Heart left ventricle (tissue), 16 donors: ENCODE data around the gene ZP1. TPM values are rescaled to one million over a fixed set of nuclear protein-coding genes. Genes with fewer than 3 reads are reported as not detected.
A peak's percentile ranks its signal among the peaks of the same experiment; 100 is the strongest.

Experiments used
- ATAC-seq, 4 donors: fragments of 200-7000 bp; cut with Tn5 transposase; one replicate each; pipeline ENCODE4 v1.9.1; 2020 to 2022; ENCODE audit warnings: moderate library complexity in 4 of 4, mild to moderate bottlenecking in 3 of 4, moderate number of reproducible peaks in 1 of 4
- DNase-seq, 5 donors: peaks; one replicate each; pipeline ENCODE4 v3.0.0-alpha.2; 2020
- H3K27ac ChIP-seq, 12 donors: fragments of 200-600 bp; sonication (generic) in 4 of 12; one replicate each; pipeline versions ENCODE4 v1.5.0 to v1.8.0; 2016 to 2022; ENCODE audit warnings: mild to moderate bottlenecking in 2 of 12
- H3K27me3 ChIP-seq, 9 donors: fragments of 200-600 bp; sonication (generic) in 2 of 9; one replicate each; pipeline versions ENCODE4 v1.5.1 to v1.8.0; 2016 to 2022; ENCODE audit warnings: mild to moderate bottlenecking in 3 of 9
- H3K36me3 ChIP-seq, 9 donors: fragments of 200-600 bp; sonication (generic) in 2 of 9; one replicate each; pipeline versions ENCODE4 v1.5.0 to v1.8.0; 2018 to 2022; ENCODE audit warnings: mild to moderate bottlenecking in 2 of 9
- H3K4me1 ChIP-seq, 12 donors: fragments of 200-600 bp; sonication (generic) in 4 of 12; one replicate each; pipeline versions ENCODE4 v1.5.0 to v1.8.0; 2016 to 2022; ENCODE audit warnings: mild to moderate bottlenecking in 3 of 12
- H3K4me3 ChIP-seq, 12 donors: fragments of 200-600 bp; sonication (generic) in 4 of 12; one replicate each; pipeline versions ENCODE4 v1.5.0 to v1.8.0; 2017 to 2022; ENCODE audit warnings: mild to moderate bottlenecking in 9 of 12, moderate library complexity in 4 of 12
- H3K9me3 ChIP-seq, 12 donors: fragments of 200-600 bp; sonication (generic) in 4 of 12; one replicate each; pipeline versions ENCODE4 v1.5.0 to v1.8.0; 2016 to 2022; ENCODE audit warnings: mild to moderate bottlenecking in 1 of 12
- CTCF ChIP-seq, 12 donors: fragments of 200-600 bp; sonication (generic) in 4 of 12; IDR thresholded peaks; one replicate each; pipeline versions ENCODE4 v1.5.0 to v1.8.0; 2018 to 2022; ENCODE audit warnings: antibody characterized with exemption in 12 of 12, mild to moderate bottlenecking in 5 of 12
- POLR2A ChIP-seq, 2 donors: fragments of 450-650 bp; IDR thresholded peaks; one replicate each; pipeline ENCODE4 v1.6.1; 2017; ENCODE audit warnings: antibody characterized with exemption in 2 of 2, mild to moderate bottlenecking in 2 of 2, moderate library complexity in 2 of 2
- WGBS, 4 donors: extraction: QIAGEN DNeasy Blood & Tissue Kit in 2 of 4; methylation state at CpG; one replicate each; pipeline versions ENCODE4 v1.1.5 to v1.1.7; 2013 to 2018; 5-methylcytosine and 5-hydroxymethylcytosine counted together
- intact Hi-C, 10 donors: fragments of 100-400 bp; cut with DNase I; formaldehyde crosslinking; loops; one replicate each; pipeline versions ENCODE4 v1.11.1 to v1.14.2; 2022
- polyA plus RNA-seq, 2 donors: library from polyadenylated mRNA; stranded (reverse); fragments of 200-250 nt; gene quantifications; one replicate each; pipeline ENCODE4 v1.2.3, GENCODE V29; 2013
- total RNA-seq, 9 donors: library from RNA; depleted of rRNA in 2 of 9; stranded (reverse); fragments of >200 nt in 2 of 9; fragmentation: NEBNext Ultra II Directional in 3 of 9; extraction: Animal tissue kit (Norgen Biotek cat#: 25700) in 3 of 9; gene quantifications; one replicate each; pipeline versions ENCODE4 v1.1.0 to v1.2.4, GENCODE V29; 2016 to 2023
- donor health status: ischemic (EF 13 %, LVEDD 7.1; RV severe dilation, severe dysfunction).
- donor health status: healthy with polysubstance abuse.
- donor health status: DM: no; HTN: yes; CAD: no.
- donor health status: DM: no; HTN: no; CAD: no.
- donor health status: ischemic (EF 25% LVEDD 6.9; RV normal size, moderate dysfunction).
- donor health status: ischemic (EF 25% LVEDD 5.7; RV mildly dilated, moderate dysfunction).
- donor health status: healthy.
- donor health status: DM: yes; HTN: yes; CAD: no.
- donor health status: ischemic (EF 35%, LVEDD 5.7; RV mildly dilated, moderate dysfunction).
- donor health status: nonischemic (EF 11% LVEDD 7.7; RV severe dilation, severe dysfunction).
- donor health status: DM: yes; HTN: yes; CAD: no.
- donor health status: PGD.
- donor health status: ischemic (EF 29% LVEDD 5.4; RV normal size, mild dysfunction).
- donor health status: nonischemic (EF 23%, LVEDD 6.1; RV moderate dilation, normal function).

The ZP1 gene
- total and polyA plus RNA-seq, 11 donors: 0.15 to 0.95 (median 0.32) TPM; not detected in 7

- Histone ChIP-seq H3K27ac (peak overlapping the region in 1 of 12 donors; percentile 32), H3K27me3 (no peaks in the 10 kb centered on the region), H3K9me3 (no peaks in the 10 kb centered on the region), H3K36me3 (peaks cover 0 to 58% (median 49%) of the 10 kb centered on the region in 9 donors), H3K4me1 (peaks cover 0 to 17% (median 5%) of the 10 kb centered on the region in 12 donors), H3K4me3 (no peak overlapping the region)
- ATAC-seq (no peak), DNase-seq (no peak)
- intact Hi-C loops: no loop called here
- no peak for TF ChIP-seq POLR2A (IDR thresholded peaks at IDR 0.05)
- 79 to 88% (median 81%) methylated on average over 6 to 10 of the region's 10 CpGs for WGBS, 4 donors
Observed at GRCh38 chr11:60848714-60849151, 18.6 kb upstream of the ZP1 start.

GRCh38 chr11:60849641-60850520, 17.5 kb upstream of the ZP1 start:
- H3K27ac ChIP-seq: no peak overlapping the region
- ATAC-seq (no peak), DNase-seq (no peak)
- TF ChIP-seq CTCF (IDR thresholded peaks at IDR 0.05): no peak
- H3K4me1 ChIP-seq: peaks cover 0 to 5% (median 0%) of the 10 kb centered on the region in 12 donors
- intact Hi-C loops: no loop called here
- no peaks in the 10 kb centered on the region for H3K27me3 ChIP-seq
- no peaks in the 10 kb centered on the region for H3K9me3 ChIP-seq
- no peak overlapping the region for H3K4me3 ChIP-seq
- peaks cover 0 to 58% (median 49%) of the 10 kb centered on the region in 9 donors for H3K36me3 ChIP-seq
- WGBS, 4 donors: 86 to 92% (median 90%) methylated on average over 29 of the region's 29 CpGs

GRCh38 chr11:60851327-60852104, 15.8 kb upstream of the ZP1 start:
- 89 to 92% (median 90%) methylated on average over 16 to 17 of the region's 17 CpGs for WGBS, 4 donors
- Histone ChIP-seq H3K9me3 (no peaks in the 10 kb centered on the region), H3K36me3 (peaks cover 0 to 57% (median 49%) of the 10 kb centered on the region in 9 donors), H3K4me3 (no peak overlapping the region), H3K27ac (no peak overlapping the region), H3K27me3 (no peaks in the 10 kb centered on the region), H3K4me1 (no peaks in the 10 kb centered on the region)
- no peak for TF ChIP-seq POLR2A (IDR thresholded peaks at IDR 0.05)
- no peak for TF ChIP-seq CTCF (IDR thresholded peaks at IDR 0.05)
- intact Hi-C loops: no loop called here
- ATAC-seq (no peak), DNase-seq (no peak)

GRCh38 chr11:60852117-60852981, 15.0 kb upstream of the ZP1 start:
- ATAC-seq (no peak), DNase-seq (no peak)
- no peak for TF ChIP-seq CTCF (IDR thresholded peaks at IDR 0.05)
- TF ChIP-seq POLR2A (IDR thresholded peaks at IDR 0.05): no peak
- Histone ChIP-seq H3K4me3 (no peak overlapping the region), H3K4me1 (no peaks in the 10 kb centered on the region), H3K9me3 (no peaks in the 10 kb centered on the region), H3K27ac (no peak overlapping the region), H3K36me3 (peaks cover 0 to 54% (median 47%) of the 10 kb centered on the region in 9 donors), H3K27me3 (no peaks in the 10 kb centered on the region)
- intact Hi-C loops: no loop called here
- 48 to 74% (median 67%) methylated on average over 35 to 78 of the region's 78 CpGs for WGBS, 4 donors
